GM21723 (cell line): ENCODE data around the gene AKR1E2.
A peak's percentile ranks its signal among the peaks of the same experiment; 100 is the strongest.

ENCODE experiments used
- ATAC-seq: cut with Tn5 transposase; IDR thresholded peaks from one replicate; pipeline ENCODE4 v1.9.1; 2021; ENCODE audit warnings: mild to moderate bottlenecking, moderate library complexity; ENCODE audit not compliant: unreplicated experiment

AKR1E2 gene

GRCh38 chr10:4843525-4844180 lies 17.6 kb downstream of the AKR1E2 start:
- ATAC-seq: no peak

- no peak for ATAC-seq
Measured at GRCh38 chr10:4844864-4845263, 18.9 kb downstream of the AKR1E2 start.

GRCh38 chr10:4845766-4846165 lies 19.8 kb downstream of the AKR1E2 start:
- ATAC-seq: no peak

GRCh38 chr10:4846775-4847174 lies 20.8 kb downstream of the AKR1E2 start:
- ATAC-seq: no peak

- no peak for ATAC-seq
Measured at GRCh38 chr10:4847561-4848355, 21.8 kb downstream of the AKR1E2 start.

- ATAC-seq: no peak
Measured at GRCh38 chr10:4848356-4849041, 22.5 kb downstream of the AKR1E2 start.

GRCh38 chr10:4849042-4849402 lies 23.0 kb downstream of the AKR1E2 start:
- ATAC-seq: no peak

GRCh38 chr10:4849555-4850242 lies 23.7 kb downstream of the AKR1E2 start:
- ATAC-seq: peak; percentile 89

GRCh38 chr10:4850397-4850796 lies 24.4 kb downstream of the AKR1E2 start:
- no peak for ATAC-seq

GRCh38 chr10:4851176-4851575 lies 25.2 kb downstream of the AKR1E2 start:
- no peak for ATAC-seq

- no peak for ATAC-seq
Measured at GRCh38 chr10:4851846-4852245, 25.8 kb downstream of the AKR1E2 start.

- ATAC-seq: no peak
Measured at GRCh38 chr10:4865945-4866661, 40.1 kb downstream of the AKR1E2 start.

GRCh38 chr10:4867109-4867519 lies 41.1 kb downstream of the AKR1E2 start:
- no peak for ATAC-seq

- no peak for ATAC-seq
Measured at GRCh38 chr10:4867520-4868356, 41.7 kb downstream of the AKR1E2 start.

- ATAC-seq: no peak
Measured at GRCh38 chr10:4868357-4868657, 42.3 kb downstream of the AKR1E2 start.

- ATAC-seq: no peak
Measured at GRCh38 chr10:4882704-4883078, 56.7 kb downstream of the AKR1E2 start.

- ATAC-seq: no peak
Measured at GRCh38 chr10:4883079-4883739, 57.2 kb downstream of the AKR1E2 start.

- no peak for ATAC-seq
Measured at GRCh38 chr10:4885162-4885561, 59.2 kb downstream of the AKR1E2 start.

- ATAC-seq: no peak
Measured at GRCh38 chr10:4887501-4887900, 61.5 kb downstream of the AKR1E2 start.

GRCh38 chr10:4888236-4888635 lies 62.2 kb downstream of the AKR1E2 start:
- no peak for ATAC-seq
